SK-N-SH (cell line): Measurements from ENCODE around the gene XIST.
"Not testable (repeated sequence)": the region's sequence is repeated elsewhere in the genome, so short reads cannot be mapped to it uniquely, and the experiment has no call there.

ENCODE experiments used
- ELF1 ChIP-seq: IDR thresholded peaks from 2 replicates; pipeline ENCODE4 v1.4.0; 2012
- EZH2phosphoT487 ChIP-seq: fragments of 200-600 bp; sonication (generic); IDR thresholded peaks from 2 replicates; pipeline ENCODE4 v1.6.1; 2017; ENCODE audit warnings: low read depth, mixed run types, mild to moderate bottlenecking, antibody characterized with exemption, moderate library complexity, borderline replicate concordance
- GABPA ChIP-seq: IDR thresholded peaks from 2 replicates; pipeline ENCODE4 v1.4.0; 2012; ENCODE audit warnings: low read depth, mild to moderate bottlenecking
- POLR2AphosphoS5 ChIP-seq: IDR thresholded peaks from 2 replicates; pipeline ENCODE4 v1.6.1; 2012; ENCODE audit warnings: low read depth, low read length
- REST ChIP-seq: IDR thresholded peaks from 2 replicates; pipeline ENCODE4 v1.6.1; 2012; ENCODE audit warnings: mild to moderate bottlenecking, low read depth, low read length, moderate library complexity
- TAF1 ChIP-seq: IDR thresholded peaks from 2 replicates; pipeline ENCODE4 v1.6.1; 2012; ENCODE audit warnings: low read depth, mild to moderate bottlenecking, low read length, moderate library complexity, borderline replicate concordance
- TCF12 ChIP-seq: IDR thresholded peaks from 2 replicates; pipeline ENCODE4 v1.4.0; 2012
- TEAD4 ChIP-seq: IDR thresholded peaks from 2 replicates; pipeline ENCODE4 v1.4.0; 2012; ENCODE audit warnings: mild to moderate bottlenecking, borderline replicate concordance; ENCODE audit not compliant: insufficient read depth
- TF ChIP-seq, protein P1 (sequence below): fragments of 200-600 bp; sonication (generic); IDR thresholded peaks from 2 replicates; pipeline ENCODE4 v1.6.1; 2017; ENCODE audit warnings: antibody characterized with exemption, mild to moderate bottlenecking, moderate library complexity
- TF ChIP-seq, protein P2 (sequence below): IDR thresholded peaks from 2 replicates; pipeline ENCODE4 v1.4.0; 2012; ENCODE audit warnings: low read depth

DNA sequence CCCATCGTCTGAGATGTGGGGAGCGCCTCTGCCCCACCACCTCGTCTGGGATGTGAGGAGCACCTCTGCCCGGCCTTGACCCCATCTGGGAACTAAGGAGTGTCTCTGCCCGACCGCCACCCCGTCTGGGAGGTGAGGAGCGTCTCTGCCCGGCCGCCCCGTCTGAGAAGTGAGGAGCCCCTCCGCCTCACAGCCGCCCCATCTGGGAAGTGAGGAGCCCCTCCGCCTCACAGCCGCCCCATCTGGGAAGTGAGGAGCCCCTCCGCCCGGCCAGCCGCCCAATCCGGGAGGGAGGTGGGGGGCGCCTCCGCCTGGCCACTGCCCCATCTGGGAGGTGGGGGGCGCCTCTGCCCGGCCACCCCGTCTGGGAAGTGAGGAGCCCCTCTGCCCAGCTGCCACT lies 29.7 kb upstream of the XIST start:
- not testable (repeated sequence) for TF ChIP-seq REST, TAF1, ELF1, TEAD4, TCF12, GABPA, POLR2AphosphoS5, EZH2phosphoT487
- TF ChIP-seq, protein P1, sequence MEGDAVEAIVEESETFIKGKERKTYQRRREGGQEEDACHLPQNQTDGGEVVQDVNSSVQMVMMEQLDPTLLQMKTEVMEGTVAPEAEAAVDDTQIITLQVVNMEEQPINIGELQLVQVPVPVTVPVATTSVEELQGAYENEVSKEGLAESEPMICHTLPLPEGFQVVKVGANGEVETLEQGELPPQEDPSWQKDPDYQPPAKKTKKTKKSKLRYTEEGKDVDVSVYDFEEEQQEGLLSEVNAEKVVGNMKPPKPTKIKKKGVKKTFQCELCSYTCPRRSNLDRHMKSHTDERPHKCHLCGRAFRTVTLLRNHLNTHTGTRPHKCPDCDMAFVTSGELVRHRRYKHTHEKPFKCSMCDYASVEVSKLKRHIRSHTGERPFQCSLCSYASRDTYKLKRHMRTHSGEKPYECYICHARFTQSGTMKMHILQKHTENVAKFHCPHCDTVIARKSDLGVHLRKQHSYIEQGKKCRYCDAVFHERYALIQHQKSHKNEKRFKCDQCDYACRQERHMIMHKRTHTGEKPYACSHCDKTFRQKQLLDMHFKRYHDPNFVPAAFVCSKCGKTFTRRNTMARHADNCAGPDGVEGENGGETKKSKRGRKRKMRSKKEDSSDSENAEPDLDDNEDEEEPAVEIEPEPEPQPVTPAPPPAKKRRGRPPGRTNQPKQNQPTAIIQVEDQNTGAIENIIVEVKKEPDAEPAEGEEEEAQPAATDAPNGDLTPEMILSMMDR: not testable (repeated sequence)
- TF ChIP-seq, protein P2, sequence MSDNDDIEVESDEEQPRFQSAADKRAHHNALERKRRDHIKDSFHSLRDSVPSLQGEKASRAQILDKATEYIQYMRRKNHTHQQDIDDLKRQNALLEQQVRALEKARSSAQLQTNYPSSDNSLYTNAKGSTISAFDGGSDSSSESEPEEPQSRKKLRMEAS: not testable (repeated sequence)
